MCF 10A (cell line): ENCODE measurements around the gene CACNG4. TPM values are rescaled to one million over a fixed set of nuclear protein-coding genes. Genes with fewer than 3 reads are reported as not detected.

Experiments
- BruUV-seq: library from RNA; stranded (reverse); fragments of 400-500 nt; replicated peaks from 2 replicates; lab custom pipeline; 2021; lab: Mats Ljungman, UMichigan
- CTCF ChIA-PET: fragments of 300-600 bp; sonication (Branson Sonifier 250); formaldehyde crosslinking; extraction: SDS; loops from one replicate; lab custom pipeline; 2021; ENCODE audit warnings: antibody characterized with exemption, inconsistent platforms; lab: Yijun Ruan, JAX
- POLR2A ChIA-PET: fragments of 300-600, 350-650 bp; sonication (Branson Sonifier 250); formaldehyde crosslinking; extraction: SDS; loops from one replicate; lab custom pipeline; 2020; ENCODE audit warnings: antibody characterized with exemption, inconsistent platforms; lab: Yijun Ruan, JAX
- DNase-seq: peaks from one replicate; pipeline ENCODE4 v3.0.0-alpha.2; 2018; ENCODE audit not compliant: unreplicated experiment
- H3K27ac Mint-ChIP-seq: one replicate; pipeline ENCODE4 v1.8.0; 2022; ENCODE audit warnings: mild to moderate bottlenecking, low read depth, mixed read lengths; ENCODE audit not compliant: unreplicated experiment
- H3K27me3 Mint-ChIP-seq: one replicate; pipeline ENCODE4 v1.8.0; 2022; ENCODE audit warnings: mixed read lengths; ENCODE audit not compliant: insufficient read depth, unreplicated experiment
- H3K36me3 Mint-ChIP-seq: one replicate; pipeline ENCODE4 v1.8.0; 2022; ENCODE audit warnings: mild to moderate bottlenecking, moderate library complexity, mixed read lengths; ENCODE audit not compliant: insufficient read depth, unreplicated experiment
- H3K4me1 Mint-ChIP-seq: one replicate; pipeline ENCODE4 v1.8.0; 2022; ENCODE audit warnings: mixed read lengths; ENCODE audit not compliant: insufficient read depth, unreplicated experiment
- H3K4me3 Mint-ChIP-seq: one replicate; pipeline ENCODE4 v1.8.0; 2022; ENCODE audit warnings: mild to moderate bottlenecking, moderate library complexity, mixed read lengths; ENCODE audit not compliant: unreplicated experiment
- H3K9me3 Mint-ChIP-seq: one replicate; pipeline ENCODE4 v1.8.0; 2022; ENCODE audit warnings: mixed read lengths; ENCODE audit not compliant: unreplicated experiment
- CTCF ChIP-seq: fragments of 200-600 bp; IDR thresholded peaks from one replicate; pipeline ENCODE4 v1.8.0; 2022; ENCODE audit warnings: antibody characterized with exemption, mild to moderate bottlenecking; ENCODE audit not compliant: unreplicated experiment
- intact Hi-C: fragments of 100-400 bp; cut with micrococcal nuclease; formaldehyde crosslinking; loops from 2 replicates; pipeline ENCODE4 v1.14.1; 2022
- total RNA-seq: library from RNA; stranded (reverse); gene quantifications from 2 replicates; pipeline ENCODE4 v1.2.3, GENCODE V29; 2022

CACNG4 gene
- total RNA-seq, 1 experiment from 2014 or later = not detected

DNA sequence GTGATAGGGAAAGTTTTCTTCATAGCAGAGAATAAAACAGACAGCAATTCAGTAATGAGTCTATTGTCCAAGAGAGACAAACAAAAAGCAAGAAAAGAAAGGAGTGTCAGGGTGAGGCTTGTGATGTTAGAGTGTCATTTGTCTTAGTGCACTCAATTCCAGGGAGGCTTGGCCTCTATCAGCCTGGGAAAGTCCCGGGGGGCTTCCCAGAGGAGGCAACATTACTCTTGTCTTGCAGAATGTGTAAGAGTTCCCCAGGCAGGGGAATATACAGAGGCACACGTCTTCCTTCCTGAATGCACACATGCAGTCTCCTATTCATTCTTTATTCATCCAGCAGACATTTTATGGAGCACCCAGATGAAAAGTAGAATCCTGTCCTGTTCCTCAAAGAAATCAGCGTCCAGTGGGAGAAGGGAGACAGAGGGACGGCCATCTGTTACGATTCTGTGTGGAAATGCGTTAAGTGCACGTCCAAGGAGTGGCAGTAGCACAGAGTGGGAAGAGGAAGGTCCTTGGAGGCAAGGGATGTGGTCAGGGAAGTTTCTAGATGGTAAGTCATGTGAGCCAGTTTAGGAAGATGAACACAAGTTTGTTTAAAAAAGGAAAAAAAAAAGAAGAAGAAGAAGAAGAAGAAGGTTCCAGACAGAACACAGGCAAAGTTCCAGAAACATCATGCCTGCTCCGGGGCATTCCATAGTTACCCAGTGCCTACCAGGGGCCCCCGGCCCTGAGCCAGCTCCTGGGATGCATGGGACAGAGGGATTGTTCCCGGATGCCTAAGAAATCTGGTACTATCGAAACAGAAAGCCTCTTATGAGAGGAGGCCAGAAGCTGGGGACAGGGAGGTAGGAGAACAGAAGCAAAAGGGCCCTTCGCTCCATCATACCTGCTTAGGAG is 21.1 kb downstream of the CACNG4 start:
- Mint-ChIP-seq H3K27me3 (peaks cover 56% of the 10 kb centered on the region), H3K36me3 (no peaks in the 10 kb centered on the region)

DNA sequence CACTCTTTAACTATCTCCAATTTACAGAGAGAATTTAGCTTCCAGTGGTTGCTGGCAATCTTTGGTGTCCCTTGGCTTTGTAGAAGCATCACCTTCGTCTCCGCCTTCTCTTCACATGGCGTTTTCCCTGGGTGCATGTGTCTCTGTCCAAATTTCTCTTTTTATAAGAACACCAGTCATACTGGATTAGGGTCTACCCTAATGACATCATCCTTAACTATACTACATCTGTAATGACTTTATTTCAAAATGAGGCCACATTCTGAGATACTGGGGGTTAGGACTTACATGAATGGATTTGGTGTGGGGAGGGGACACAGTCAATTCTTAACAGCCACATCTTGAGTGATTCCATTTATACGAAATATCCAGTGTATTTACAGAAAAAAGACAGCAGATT is 22.2 kb downstream of the CACNG4 start:
- DNase-seq = no peak
- Mint-ChIP-seq H3K27me3 (peaks cover 66% of the 10 kb centered on the region), H3K27ac (no peak overlapping the region), H3K4me1 (no peaks in the 10 kb centered on the region), H3K4me3 (no peak overlapping the region), H3K36me3 (no peaks in the 10 kb centered on the region), H3K9me3 (no peaks in the 10 kb centered on the region)
- intact Hi-C loops = no loop called here
- BruUV-seq = no TSS peak
- POLR2A ChIA-PET = no interaction called here
- CTCF ChIA-PET = no interaction called here
- no peak for TF ChIP-seq CTCF

More for the DNA sequence above, 21.1 kb downstream of the CACNG4 start:
- no peak for TF ChIP-seq CTCF
- Mint-ChIP-seq H3K9me3 (no peaks in the 10 kb centered on the region), H3K4me3 (no peak overlapping the region), H3K4me1 (no peaks in the 10 kb centered on the region), H3K27ac (no peak overlapping the region)
- no peak for DNase-seq
- POLR2A ChIA-PET = interaction anchor here (0.7 kb wide), 1 partner anchor 92 kb away, joined by 3 read pairs; no protein-coding TSS in a partner anchor
- BruUV-seq = no TSS peak
- intact Hi-C loops = no loop called here
- CTCF ChIA-PET = no interaction called here

DNA sequence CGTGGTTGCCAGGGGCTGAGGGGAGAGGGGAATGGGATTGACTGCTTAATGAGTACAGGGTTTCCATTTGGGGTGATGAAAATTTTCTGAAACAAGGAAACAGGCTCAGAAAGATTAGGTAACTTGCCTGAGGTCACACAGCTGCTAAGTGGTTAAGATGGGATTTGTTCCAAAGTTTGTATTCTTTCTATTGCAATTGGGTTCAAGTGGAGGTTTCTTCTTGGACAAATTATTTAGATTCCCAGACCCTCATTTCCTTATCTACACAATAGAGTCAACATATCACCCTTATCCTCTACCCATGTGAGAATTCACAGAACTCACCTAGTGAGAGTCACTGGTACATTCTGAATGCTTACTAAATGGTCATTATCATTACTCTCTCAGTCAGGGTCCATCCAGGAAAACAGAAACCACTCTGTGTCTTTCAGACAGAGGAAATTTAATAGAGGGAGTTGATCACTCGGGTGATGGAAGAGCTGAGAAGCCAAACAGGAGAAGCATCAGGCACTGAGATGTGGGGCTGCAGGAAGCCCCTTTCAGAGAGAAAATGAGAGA is 22.6 kb downstream of the CACNG4 start:
- H3K4me1 Mint-ChIP-seq = no peaks in the 10 kb centered on the region

More for the DNA sequence above, 22.6 kb downstream of the CACNG4 start:
- Mint-ChIP-seq H3K4me3 (no peak overlapping the region), H3K9me3 (no peaks in the 10 kb centered on the region), H3K27ac (no peak overlapping the region), H3K36me3 (no peaks in the 10 kb centered on the region), H3K27me3 (peaks cover 69% of the 10 kb centered on the region)
- no peak for DNase-seq
- ChIA-PET CTCF (interaction anchor here (0.8 kb wide), 1 partner anchor 14 kb away, joined by 4 read pairs; no protein-coding TSS in a partner anchor), POLR2A (no interaction called here)
- BruUV-seq = no TSS peak
- TF ChIP-seq CTCF = no peak
- intact Hi-C loops = no loop called here
